ENCODE data around the gene GTSE1. TPM values are rescaled to one million over a fixed set of nuclear protein-coding genes. Genes with fewer than 3 reads are reported as not detected.
A peak's percentile ranks its signal among the peaks of the same experiment; 100 is the strongest.

GTSE1 gene
- polyA plus RNA-seq, 1 donor (not counting 4 experiments of a cell fraction or from before 2014, with no cell fraction given), result 4.7 TPM

GRCh38 chr22:46352276-46352675 is 55.6 kb downstream of the GTSE1 start:
- no peak overlapping the region for H3K9ac ChIP-seq (ENCODE audit: control insufficient read depth, extremely low read depth, insufficient read depth, low read length)
- peaks cover 2% of the 10 kb centered on the region for H3K79me2 ChIP-seq (ENCODE audit: control insufficient read depth, insufficient read depth, low read length)
- TF ChIP-seq EZH2 (IDR thresholded peaks at IDR 0.05; ENCODE audit: low read length) (no peak), CTCF (optimal IDR thresholded peaks at IDR 0.05 in 1 of 3, IDR thresholded peaks at IDR 0.05 in 1 of 3, conservative IDR thresholded peaks at IDR 0.05 in 1 of 3; ENCODE audit: extremely low read depth in 1 of 3, insufficient read depth in 2 of 3, low read length in 3 of 3) (no peak)
- dilution Hi-C loops (cut with MboI; ENCODE audit: extremely low pct_ligation_motif_present, low sequenced_read_pairs), result no loop called here
- no peak for DNase-seq (ENCODE audit: low read depth, low spot score)
- no peak overlapping the region for H3K27ac ChIP-seq (ENCODE audit: control insufficient read depth, insufficient read depth, low read length)
- H3K27me3 ChIP-seq (ENCODE audit: control insufficient read depth, extremely low read depth, insufficient read depth, low read length), result no peaks in the 10 kb centered on the region
- H3K4me1 ChIP-seq (ENCODE audit: control insufficient read depth, extremely low read depth, insufficient read depth, low read length), result peaks cover 21% of the 10 kb centered on the region
- no peak overlapping the region for H3K4me3 ChIP-seq (ENCODE audit: control insufficient read depth in 2 of 3, extremely low read depth in 1 of 3, insufficient read depth in 2 of 3, low read depth in 1 of 3, low read length in 3 of 3)
- peaks cover 7% of the 10 kb centered on the region for H3K9me1 ChIP-seq (ENCODE audit: control insufficient read depth, extremely low read depth, insufficient read depth, low read length)
- peaks cover 59 to 63% of the 10 kb centered on the region in 2 experiments for H3K36me3 ChIP-seq (ENCODE audit: control insufficient read depth in 2 of 2, extremely low read depth in 1 of 2, insufficient read depth in 2 of 2, low read length in 2 of 2)
- no peak overlapping the region for H2AFZ ChIP-seq (ENCODE audit: control insufficient read depth, low read length)
- H3K4me2 ChIP-seq (ENCODE audit: control insufficient read depth, extremely low read depth, insufficient read depth, low read depth, low read length), result no peak overlapping the region
- H4K20me1 ChIP-seq (ENCODE audit: control insufficient read depth, extremely low read depth, insufficient read depth, low read length), result peaks cover 6% of the 10 kb centered on the region
- no peaks in the 10 kb centered on the region for H3K9me3 ChIP-seq (ENCODE audit: control insufficient read depth, low read depth, low read length)
- FAIRE-seq, result no peak

GRCh38 chr22:46352691-46353386 is 56.2 kb downstream of the GTSE1 start:
- TF ChIP-seq CTCF (optimal IDR thresholded peaks at IDR 0.05 in 1 of 3, IDR thresholded peaks at IDR 0.05 in 1 of 3, conservative IDR thresholded peaks at IDR 0.05 in 1 of 3; ENCODE audit: extremely low read depth in 1 of 3, insufficient read depth in 2 of 3, low read length in 3 of 3), result peak in 1 of 3 experiments; percentile 19
- TF ChIP-seq EZH2 (IDR thresholded peaks at IDR 0.05; ENCODE audit: low read length), result no peak
- peaks cover 7% of the 10 kb centered on the region for H3K9me1 ChIP-seq (ENCODE audit: control insufficient read depth, extremely low read depth, insufficient read depth, low read length)
- no peak overlapping the region for H3K27ac ChIP-seq (ENCODE audit: control insufficient read depth, insufficient read depth, low read length)
- FAIRE-seq (peak; percentile 88), DNase-seq (ENCODE audit: low read depth, low spot score) (peak; percentile 32)
- peaks cover 6% of the 10 kb centered on the region for H4K20me1 ChIP-seq (ENCODE audit: control insufficient read depth, extremely low read depth, insufficient read depth, low read length)
- H3K36me3 ChIP-seq (ENCODE audit: control insufficient read depth in 2 of 2, extremely low read depth in 1 of 2, insufficient read depth in 2 of 2, low read length in 2 of 2), result peaks cover 56 to 59% of the 10 kb centered on the region in 2 experiments
- H3K9ac ChIP-seq (ENCODE audit: control insufficient read depth, extremely low read depth, insufficient read depth, low read length), result no peak overlapping the region
- dilution Hi-C loops (cut with MboI; ENCODE audit: extremely low pct_ligation_motif_present, low sequenced_read_pairs), result no loop called here
- H2AFZ ChIP-seq (ENCODE audit: control insufficient read depth, low read length), result no peak overlapping the region
- peaks cover 2% of the 10 kb centered on the region for H3K79me2 ChIP-seq (ENCODE audit: control insufficient read depth, insufficient read depth, low read length)
- peak overlapping the region; percentile 30 for H3K4me2 ChIP-seq (ENCODE audit: control insufficient read depth, extremely low read depth, insufficient read depth, low read depth, low read length)
- H3K9me3 ChIP-seq (ENCODE audit: control insufficient read depth, low read depth, low read length), result no peaks in the 10 kb centered on the region
- no peaks in the 10 kb centered on the region for H3K27me3 ChIP-seq (ENCODE audit: control insufficient read depth, extremely low read depth, insufficient read depth, low read length)
- no peak overlapping the region for H3K4me3 ChIP-seq (ENCODE audit: control insufficient read depth in 2 of 3, extremely low read depth in 1 of 3, insufficient read depth in 2 of 3, low read depth in 1 of 3, low read length in 3 of 3)
- H3K4me1 ChIP-seq (ENCODE audit: control insufficient read depth, extremely low read depth, insufficient read depth, low read length), result peaks cover 21% of the 10 kb centered on the region
